Astrocyte of the hippocampus (primary cell): ENCODE results near the gene SDS.

Experiments used
- DNase-seq: peaks from one replicate; pipeline ENCODE4 v3.0.0; 2011; ENCODE audit warnings: low read depth, low spot score

The SDS gene

DNA sequence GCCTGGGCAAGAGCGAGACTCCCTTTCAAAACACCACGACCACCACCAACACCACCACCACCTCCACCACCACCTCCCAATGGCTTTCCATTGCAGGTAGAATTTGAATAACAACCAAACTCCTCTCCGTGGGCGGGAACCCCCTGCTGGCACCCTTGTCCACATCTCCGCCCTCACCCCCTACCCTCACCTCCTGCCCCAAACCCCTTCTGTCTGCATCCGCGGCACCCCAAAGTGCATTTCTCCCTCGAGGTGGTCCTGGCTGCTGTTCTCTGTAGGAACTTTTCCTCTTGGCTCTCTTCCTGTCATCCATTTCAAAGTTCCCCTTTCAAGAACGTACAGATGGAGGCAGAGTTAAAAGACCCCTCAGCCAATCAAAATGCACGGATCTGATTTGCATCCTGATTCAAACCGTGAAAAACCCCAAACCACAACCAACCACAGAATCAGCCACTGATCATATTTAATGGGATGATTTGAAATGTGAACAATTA lies 22.3 kb upstream of the SDS start:
- DNase-seq, result no peak

DNA sequence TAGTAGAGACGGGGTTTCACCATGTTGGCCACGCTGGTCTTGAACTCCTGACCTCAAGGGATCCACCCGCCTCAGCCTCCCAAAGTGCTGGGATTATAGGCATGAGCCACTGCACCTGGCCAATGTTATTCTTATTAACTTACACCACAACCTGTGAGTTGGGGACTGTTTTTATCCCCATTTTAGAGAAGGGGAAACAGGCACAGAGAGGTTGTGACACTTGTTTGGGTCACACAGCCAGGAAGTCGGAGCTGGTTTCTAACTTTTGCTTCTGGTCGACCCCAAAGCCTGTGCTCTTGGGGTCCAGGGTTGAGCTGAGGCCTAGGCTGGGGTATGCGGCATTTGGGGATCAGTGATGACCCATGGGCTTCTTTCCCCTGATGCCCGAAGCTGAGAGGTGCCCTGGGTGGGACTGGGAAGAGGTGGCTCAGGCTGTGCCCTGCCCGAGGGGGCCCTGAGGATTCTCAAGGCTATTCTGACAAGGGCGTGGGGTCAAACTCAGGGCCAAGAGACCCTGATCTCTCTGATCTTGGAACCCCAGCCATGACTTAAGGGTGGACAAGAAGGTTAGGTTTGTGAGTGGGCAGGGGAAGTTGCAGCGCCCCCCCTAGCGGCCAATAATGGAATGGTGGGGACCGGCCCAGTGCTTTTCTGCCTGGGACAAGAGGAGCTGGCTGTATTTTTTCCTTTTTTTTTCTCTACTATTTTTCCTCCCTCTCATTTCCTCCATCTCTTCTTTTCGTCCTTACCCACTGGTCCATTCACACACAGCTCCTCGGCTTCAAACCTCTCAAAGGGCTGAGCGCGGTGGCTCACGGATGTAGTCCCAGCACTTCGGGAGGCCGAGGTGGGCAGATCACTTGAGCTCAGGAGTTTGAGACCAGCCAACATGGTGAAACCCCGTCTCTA lies 21.5 kb upstream of the SDS start:
- DNase-seq, result peak; percentile 73

DNA sequence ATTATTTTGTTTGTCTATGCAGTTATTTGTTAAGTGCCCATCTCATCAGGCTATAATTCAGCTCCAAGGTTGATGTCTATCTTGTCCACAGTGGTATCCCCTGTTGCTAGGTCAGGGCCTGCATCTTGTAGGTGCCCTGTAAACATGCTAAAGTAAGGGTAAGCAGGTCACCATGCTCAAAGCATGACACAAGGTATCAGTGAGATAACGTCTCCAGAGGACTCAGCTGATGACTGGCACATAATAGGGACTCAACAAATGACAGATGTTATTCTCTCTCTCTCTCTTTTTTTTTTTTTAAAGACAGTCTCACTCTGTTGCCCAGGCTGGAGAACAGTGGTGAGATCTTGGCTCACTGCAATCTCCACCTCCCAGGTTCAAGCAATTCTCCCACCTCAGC lies 20.8 kb upstream of the SDS start:
- no peak for DNase-seq

DNA sequence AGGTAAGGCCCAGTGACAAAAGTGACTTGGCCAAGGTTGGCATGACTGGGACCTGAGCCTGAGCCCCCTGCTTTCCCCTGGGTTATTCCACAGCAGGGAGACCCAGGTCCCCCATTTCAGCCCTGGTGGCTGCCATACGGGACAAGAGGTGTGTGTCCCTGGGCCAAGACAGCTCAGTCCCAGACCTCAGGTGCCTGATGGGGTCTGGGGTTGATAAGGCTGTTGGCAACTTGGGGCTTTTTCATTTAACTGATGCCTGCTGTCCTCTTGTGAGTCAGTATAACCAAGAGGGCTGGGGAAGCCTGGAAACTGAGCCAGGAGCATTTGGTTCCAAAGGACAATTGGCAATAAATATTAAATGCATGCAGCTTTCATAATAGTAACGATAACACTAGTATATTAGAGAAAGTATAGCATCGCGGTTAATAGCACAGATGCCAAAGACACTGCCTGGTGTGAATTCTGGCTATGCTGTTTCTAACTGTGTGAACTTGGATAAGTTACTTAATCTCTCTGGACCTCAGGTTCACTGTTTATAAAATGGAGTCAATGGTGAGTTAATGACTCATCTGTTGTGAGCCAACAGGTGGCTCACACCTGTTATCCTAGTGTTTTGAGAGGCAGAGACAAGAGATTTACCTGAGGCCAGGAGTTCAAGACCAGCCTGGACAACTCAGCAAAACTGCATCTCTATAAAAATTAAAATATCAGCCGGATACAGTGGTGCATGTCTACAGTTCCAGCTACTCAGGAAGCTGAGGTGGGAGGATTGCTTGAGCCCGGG lies 19.4 kb upstream of the SDS start:
- no peak for DNase-seq

DNA sequence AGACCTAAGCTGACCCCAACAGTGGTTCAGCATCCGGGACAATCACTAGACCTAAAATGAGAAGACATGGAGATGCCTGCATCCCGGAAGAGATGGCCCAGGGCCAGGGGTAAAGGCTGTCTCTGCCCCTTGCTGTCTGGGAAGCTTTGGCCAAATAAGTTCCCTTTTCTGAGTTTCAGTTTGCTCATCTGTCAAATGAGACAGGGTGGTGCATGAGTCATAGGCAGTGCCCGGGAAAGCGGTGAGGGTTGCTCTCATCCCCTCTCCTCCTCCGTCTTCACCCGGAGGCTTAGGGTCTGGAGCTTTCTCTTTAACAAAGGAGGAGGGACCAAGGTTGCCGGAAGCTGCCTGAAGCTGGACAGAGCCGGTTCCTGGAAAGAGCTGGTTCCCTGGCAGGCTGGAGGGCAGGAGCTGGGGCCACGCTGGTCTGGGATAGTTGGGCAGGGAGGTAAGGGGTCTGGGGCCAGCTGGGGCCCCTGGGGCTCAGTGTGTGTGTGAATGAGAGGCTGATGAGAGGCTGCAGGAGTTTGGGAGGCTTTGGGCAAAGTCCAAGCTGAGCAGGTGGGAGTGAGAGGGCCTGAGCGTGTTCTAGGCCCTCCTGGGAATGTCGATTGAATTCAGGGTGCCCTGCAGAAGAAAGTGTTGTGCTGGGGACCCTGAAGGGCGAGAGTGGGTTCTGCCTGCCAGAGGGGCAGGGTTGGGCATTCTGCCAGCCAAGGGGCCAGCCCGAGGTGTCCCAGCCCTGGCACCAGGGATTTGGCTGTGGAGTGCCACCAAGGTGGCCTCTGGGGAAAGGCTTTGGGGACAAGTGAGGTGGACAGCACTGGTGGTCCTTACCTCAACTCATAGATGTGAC lies 18.6 kb upstream of the SDS start, which contains the start of gene SDSL:
SDSL (plus strand) TSS at position 351 of the 856 bp plus-strand sequence. CDS start 5,603 bp downstream, outside the sequence.
- peak; percentile 89 for DNase-seq

DNA sequence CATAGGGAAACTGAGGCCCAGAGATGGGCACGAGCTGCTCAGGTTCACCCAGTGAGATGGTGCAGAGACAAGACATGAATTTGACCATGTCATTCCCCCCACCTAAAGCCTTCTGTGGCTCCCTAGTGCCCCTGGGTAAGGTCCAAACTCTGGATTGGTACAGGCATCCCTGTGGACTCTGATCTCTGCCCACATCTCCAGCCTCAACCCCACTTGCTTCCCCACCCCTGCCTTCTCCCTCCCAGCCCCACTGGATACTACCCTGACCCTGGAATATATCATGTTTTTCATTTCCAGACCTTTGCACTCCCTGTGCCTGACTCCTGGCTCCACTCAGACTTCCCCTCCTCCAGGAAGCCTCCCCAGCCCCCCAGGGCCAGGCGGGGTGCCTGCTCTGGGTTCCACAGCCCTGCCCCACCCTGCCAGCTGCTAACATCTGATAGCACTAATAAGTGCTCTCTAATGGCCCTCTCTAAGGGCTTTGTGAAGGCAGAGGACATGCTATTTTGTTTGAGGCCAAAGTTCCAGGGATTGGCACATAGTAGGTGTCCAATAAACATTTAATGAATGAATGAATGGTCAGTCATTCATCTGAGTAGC lies 17.4 kb upstream of the SDS start:
- no peak for DNase-seq

DNA sequence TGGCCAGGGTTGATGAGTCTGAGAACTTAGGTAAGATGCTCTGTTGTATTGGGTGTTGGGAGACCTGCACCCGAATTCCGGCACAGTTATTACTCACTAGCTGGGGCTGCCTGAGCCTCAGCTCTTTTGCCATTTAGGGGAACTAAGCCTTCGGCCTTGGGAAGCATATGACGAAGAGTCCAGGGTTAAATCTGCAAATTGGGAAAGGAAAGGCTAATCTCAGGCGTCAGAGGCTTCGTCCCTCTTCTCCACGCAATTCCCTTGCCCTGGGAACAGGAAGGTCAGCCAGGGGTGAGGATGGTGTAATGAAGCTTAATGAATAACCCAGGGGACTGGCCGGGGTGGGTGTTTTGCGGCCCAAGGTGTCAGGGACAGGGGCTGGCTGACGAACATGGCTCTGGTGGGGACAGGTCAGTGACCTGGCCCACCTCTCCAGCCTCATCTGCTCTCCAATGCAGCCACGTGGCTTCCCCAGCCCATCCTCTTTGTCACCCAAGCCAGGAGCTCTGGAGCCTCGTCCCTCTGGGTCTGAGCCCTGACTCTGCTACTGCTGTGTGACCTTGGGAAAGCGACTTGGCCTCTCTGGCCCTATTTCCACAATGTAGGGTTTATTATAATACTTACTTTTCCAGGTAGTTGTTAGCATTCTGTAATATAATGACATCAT lies 14.7 kb upstream of the SDS start:
- no peak for DNase-seq

DNA sequence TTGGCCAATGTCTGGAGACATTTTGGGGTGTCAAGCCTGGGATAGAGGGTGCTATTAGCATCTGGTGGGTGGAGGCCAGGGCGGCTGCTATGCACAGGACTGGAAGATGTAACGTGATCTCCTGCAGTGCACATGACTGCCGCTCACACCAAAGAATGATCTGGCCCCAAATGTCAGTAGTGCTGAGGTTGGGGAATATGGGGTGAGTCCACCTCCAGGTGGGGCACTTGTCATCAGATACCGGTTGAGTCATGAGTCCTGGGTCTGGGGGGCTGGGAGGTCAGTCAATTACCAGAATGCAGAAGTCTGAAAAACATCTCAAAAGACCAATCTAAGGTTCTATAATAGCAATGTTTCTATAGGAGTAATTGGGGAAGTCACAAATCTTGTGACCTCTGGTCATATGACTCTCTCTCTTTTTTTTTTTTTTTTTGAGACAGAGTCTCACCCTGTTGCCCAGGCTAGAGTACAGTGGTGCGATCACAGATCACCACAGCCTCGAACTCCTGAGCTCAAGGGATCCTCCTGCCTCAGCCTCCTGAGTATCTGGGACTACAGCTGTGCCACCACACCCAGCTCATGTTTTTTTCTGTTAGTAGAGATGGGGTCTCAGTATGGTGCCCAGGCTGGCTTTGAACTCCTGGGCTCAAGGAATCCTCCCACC lies 12.5 kb upstream of the SDS start:
- DNase-seq, result no peak

DNA sequence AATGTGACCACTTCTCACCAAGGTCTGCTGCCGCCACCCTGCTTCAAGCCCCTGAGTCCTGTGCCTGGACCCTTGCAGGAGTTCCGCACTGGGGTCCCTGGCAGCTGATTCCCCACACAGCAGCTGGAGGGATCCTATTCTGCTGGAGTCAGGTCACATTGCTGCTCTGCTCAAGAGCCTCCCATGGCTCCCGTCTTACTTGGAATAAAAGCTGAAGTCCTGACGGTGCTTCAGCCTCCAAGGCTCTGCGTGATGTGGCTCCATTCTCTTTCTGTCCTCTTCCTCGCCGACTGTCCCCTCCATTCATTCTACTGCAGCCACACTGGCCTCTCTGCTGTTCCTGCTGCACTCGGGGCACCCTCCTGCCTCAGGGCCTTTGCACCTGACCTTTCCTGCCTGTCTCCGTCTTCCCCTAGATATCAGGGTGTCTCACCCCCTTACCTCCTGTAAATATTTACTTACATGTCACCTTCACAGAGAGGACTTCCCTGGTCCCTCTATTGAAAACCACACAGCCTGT lies 10.9 kb upstream of the SDS start:
- DNase-seq, result no peak

DNA sequence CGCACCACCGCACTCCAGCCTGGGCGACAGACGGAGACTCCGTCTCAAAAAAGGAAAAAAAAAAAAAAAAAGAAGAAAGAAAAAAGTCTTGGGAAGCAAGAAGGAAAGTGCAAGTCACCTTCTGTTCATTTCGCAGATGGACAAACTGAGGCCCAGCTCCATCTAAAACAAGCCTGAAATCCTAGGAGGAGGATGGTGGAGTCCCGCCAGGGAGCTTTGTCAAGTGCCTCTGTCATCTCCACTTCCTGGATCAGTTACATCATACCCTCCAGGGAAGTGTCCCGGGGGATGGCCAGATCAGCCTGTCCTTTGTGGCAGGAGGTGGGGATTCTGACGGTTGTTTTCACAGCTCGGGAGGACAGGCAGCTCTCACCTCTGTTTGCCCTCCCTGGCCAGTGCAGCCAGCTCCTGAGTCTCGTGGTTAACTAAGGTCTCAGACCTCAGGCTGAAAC lies 9.8 kb upstream of the SDS start:
- no peak for DNase-seq

DNA sequence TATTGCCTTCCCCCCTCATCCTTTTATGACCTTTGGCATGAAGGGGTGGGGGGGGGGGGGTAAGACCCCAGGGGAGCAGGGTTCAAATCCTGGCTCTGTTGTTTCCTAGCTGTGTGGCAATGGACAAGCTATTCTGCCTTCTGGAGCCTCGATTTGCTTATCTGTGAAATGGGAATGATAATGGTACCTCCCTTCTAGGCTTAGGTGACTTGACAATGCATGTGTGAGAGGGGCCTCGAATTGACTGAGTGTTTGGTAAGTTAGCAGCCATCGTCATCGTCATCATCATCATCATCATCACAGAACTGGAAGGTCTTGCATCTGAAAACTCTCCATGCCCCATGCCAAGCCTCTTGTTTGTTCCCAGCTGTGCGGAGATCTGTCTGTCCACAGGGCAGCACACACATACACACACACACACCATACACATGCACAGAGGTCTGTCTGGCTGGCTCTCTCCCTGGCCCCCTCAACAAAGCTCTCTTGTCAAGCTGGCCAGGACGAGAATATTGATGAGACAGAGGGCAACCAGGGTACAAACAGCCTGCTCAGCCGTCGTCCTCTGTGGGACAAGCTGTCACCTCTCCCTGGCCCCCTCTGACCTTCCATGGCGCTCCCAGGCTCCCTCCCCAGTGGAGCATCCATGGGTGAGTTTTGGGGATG lies 5.9 kb upstream of the SDS start:
- no peak for DNase-seq

DNA sequence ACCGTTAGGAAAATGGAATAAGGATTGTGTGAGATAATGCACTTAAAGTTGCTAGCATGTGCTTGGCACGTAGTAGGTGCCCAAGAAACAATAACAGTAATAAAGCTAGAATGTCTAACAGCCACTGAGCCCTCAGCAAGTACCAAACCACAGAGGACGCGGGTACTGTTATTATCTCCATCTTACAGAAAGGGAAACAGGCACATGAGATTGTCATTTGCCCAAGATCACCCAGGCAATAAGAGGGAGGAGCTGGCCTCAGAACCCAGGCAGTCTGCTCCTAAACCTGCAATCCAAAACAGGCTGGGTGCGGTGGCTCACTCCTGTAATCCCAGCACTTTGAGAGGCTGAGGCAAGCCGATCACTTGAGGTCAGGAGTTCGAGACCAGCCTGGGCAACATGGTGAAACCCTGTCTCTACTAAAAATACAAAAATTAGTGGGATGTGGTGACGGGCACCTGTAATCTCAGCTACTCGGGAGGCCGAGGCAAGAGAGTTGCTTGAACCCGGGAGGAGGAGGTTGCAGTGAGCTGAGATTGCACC lies 5.1 kb upstream of the SDS start:
- DNase-seq, result no peak

DNA sequence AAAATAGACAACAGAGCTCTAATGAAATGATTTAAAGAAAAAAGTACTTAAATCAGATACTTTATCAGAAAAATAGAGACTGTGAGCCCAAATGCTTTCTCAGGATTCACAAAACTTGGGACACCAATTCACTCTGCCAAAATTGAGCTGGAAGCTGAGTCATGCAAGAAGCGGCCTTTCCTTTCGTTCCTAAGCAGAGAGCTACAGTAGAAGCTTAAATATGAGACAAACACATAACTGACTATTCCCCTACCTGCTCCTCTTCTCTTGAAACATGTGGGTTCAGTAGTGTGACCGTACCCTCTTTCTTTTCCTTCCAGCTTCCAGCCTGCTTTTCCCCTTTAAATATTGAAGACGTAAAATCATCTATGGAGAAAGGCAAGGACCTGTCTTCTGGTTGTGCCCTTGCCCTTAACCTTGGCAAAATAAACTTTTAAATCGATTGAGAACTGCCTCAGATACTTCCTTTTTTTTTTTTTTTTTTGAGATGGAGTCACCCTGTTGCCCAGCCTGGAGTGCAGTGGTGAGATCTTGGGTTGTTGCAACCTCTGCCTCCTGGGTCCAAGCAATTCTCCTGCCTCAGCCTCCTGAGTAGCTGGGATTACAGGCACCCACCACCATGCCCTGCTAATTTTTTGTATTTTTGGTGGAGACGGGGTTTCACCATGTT lies 4.4 kb upstream of the SDS start:
- peak; percentile 51 for DNase-seq

DNA sequence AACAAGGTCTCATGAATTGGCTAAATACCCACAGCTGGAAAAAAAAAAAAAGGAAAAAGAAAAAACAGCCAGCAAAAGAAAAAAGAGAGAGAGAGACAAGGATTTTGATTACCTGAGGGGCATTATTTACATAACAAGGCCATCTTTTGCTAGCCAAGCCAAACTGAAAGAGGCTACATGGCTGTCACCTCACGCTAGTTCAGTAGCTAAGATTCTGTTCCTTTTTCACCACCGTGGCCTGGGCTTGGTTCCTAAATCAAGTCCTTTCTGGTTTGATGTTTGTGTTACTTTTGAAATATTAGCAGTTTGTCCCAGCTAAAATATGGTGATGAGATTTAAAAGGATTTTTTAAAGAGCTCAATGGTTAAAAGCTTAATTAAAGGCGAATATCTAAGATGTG lies 2.0 kb upstream of the SDS start:
- no peak for DNase-seq

DNA sequence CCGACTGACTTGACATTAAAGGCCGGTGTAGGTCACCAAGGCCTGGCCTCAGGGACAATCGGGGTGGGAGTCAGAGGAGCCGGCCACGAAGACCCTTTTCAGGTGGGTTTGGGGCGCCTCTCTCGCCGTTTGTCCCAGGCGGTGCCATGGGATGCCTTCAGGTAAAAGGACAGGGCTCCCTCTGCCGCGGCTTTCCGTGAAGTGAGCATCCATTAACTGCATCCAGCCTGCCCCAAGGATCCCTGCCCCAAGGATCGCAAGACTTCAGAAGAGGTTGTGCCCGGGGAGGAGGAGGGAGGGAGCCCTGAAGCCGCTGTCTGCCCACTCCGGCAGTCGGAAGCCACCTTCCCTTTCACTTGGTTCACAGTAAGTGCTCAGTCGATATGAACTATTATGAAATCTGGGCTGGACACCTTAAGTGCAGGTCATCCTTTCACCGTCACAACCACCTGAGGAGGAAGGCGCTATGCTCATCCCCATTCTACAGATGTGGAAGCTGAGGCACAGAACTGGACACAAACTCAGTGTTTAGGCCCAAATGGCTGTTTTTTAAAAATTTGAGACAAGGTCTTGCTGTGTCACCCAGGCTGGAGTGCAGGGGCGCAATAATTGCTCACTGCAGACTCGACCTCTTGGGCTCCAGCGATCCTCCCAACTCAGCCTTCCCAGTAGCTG lies 964 bp downstream of the SDS start:
- no peak for DNase-seq

DNA sequence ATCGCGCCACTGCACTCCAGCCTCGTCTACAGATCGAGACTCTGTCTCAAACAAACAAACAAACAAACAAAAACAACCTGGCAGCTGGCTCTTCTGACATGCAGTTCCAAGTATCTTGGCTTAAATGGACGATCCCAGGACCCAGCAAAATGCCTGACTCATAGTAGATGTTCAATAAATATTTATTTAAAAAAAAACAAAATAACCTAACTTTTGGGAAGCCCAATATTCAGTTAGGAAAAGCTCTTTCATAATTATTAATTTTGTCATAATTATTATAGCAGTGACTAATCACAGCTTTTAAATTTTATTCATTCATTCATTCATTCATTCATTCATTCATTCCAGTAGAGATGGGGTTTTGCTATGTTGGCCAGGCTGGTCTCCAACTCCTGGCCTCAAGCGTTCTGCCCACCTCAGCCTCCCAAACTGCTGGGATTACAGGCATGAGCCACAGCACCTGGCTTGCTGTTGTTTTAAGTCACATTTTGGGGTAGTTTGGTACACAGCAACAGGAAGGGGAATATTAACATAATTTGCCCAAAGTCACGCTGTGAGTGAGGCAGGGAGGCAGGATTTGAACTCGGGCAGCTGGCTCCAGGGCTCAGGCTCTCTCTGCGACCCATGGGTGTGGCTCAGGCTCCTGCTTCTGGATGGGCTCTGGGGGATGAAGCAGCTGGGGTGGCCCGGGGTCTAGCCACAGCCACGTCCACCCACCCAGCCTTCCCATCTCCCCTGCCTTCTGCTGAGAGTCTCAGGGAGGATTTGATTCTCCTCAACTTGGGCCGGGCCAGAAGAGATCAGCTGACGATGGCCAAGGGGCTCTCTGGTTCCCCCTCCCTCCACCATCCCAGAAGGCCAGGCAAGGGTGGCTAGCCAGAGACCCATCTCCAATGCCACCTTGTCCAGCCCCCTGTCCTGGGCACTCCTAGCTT lies 2.4 kb downstream of the SDS start:
- DNase-seq, result no peak

DNA sequence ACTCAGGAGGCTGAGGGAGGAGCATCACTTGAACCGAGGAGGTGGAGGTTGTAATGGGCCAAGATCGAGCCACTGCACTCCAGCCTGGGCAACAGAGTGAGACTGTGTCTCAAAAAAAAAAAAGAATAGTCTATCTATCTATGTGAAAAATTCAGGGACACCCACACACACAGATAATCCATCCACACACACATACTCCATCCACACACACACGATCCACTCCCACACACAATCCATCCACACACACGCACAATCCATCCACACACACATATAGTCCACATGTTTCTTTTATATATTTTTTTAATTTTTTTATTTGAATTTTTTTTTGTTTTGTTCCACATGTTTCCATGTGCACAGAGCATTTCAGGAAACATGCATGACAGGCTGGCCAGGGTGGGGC lies 3.3 kb downstream of the SDS start:
- no peak for DNase-seq
